GM12873 (cell line): ENCODE data around the gene BLCAP.

Source experiments
- CTCF ChIP-seq: IDR thresholded peaks from 2 replicates; pipeline ENCODE4 v1.5.1; 2012; ENCODE audit warnings: low read depth, mild to moderate bottlenecking, moderate library complexity, low read length, control low read depth; ENCODE audit not compliant: insufficient read depth; ENCODE audit errors: missing control alignments

The BLCAP gene

GRCh38 chr20:37468886-37469285 is 58.8 kb downstream of the BLCAP start:
- TF ChIP-seq CTCF: no peak
